Posterior cingulate gyrus (tissue), 11 donors: ENCODE results near the gene TMEM62.

Experiments used
- DNase-seq, 10 donors: peaks; one replicate each; pipeline versions ENCODE4 v3.0.0 to v3.0.0-alpha.2; 2020 to 2021; ENCODE audit warnings: mixed read lengths in 3 of 10
- intact Hi-C: fragments of 100-400 bp; cut with DNase I; formaldehyde crosslinking; loops from one replicate; pipeline ENCODE4 v1.15.1; 2023

Gene TMEM62

DNA sequence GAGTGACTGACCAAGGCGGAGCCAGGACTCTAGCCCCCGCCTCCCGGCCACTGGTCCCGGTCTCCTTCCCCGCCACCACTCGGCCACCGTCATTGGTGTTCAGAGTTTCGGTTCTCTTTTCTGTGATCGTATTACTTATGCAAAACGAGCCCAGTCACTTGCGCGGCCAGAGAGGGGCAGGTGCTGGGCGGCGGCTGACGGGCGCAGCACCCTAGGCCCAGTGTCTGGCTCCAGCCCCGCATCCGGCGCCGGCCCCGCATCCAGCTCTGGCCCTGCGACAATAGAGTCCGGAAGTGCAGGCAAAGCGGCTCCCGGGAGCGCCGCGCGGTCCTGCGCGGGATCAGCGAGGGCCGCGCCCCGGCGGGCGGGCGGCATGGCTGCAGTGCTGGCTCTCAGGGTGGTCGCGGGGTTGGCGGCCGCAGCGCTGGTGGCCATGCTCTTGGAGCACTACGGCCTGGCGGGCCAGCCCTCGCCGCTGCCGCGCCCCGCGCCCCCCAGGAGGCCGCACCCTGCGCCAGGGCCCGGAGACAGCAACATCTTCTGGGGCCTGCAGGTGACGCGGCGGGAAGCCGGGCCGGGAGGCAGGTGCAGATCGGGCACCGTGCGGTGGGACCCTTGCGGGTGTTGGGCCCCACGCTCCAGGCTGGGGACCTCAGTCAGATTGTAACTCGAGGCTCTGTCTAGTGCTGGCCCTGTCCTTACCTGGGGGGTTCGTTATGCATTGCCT, at the start of gene TMEM62:
Gene TMEM62, plus strand, starts transcription at position 157 of the 727 bp plus-strand sequence. Its CDS starts 217 bp downstream, at position 374.
- intact Hi-C loops = no loop called here
- peak; percentile 58 to 94 (median 70) for DNase-seq

DNA sequence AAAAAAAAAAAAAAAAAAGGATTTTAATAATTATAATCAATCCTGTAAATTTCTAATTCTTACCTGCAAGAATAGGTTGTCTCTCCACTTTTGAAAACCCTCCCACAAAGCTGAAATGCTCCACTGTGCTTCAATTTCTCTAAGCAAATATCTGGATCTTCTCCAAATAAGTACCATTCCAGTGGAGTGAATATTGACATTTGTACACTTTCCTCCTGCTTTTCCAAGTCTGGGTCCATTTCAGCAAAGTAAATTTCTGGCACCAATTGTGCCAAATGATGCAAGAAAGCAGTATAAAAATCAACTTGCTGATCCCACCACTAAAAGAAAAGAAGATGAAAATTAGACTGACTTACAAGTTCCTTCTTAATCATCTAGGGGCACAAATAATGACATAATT, 47.5 kb upstream of the TMEM62 start:
- intact Hi-C loops = no loop called here
- DNase-seq = no peak

DNA sequence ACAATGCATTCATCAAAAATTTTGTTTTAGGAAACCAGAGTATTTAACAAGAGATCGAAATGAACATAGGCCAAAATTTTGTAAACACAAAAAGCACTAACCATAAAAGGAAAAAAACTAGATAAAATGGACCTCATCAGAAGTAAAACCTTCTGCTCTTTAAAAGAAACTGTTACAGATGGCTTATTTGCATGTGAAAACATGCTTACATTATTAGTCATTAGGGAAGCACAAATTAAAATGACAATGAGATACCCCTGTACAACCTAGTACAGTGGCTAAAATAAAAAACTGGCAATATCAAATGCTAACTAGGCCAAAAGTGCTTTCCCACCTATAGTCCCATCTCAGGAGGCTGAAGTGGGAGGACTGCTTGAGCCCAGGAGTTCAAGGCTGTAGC, 46.8 kb upstream of the TMEM62 start:
- no peak for DNase-seq
- intact Hi-C loops = no loop called here

GRCh38 chr15:43091859-43092258, 41.5 kb upstream of the TMEM62 start:
- intact Hi-C loops = no loop called here

GRCh38 chr15:43093026-43093425, 40.4 kb upstream of the TMEM62 start:
- no peak for DNase-seq
- intact Hi-C loops = no loop called here

More at GRCh38 chr15:43091859-43092258, 41.5 kb upstream of the TMEM62 start:
- no peak for DNase-seq

DNA sequence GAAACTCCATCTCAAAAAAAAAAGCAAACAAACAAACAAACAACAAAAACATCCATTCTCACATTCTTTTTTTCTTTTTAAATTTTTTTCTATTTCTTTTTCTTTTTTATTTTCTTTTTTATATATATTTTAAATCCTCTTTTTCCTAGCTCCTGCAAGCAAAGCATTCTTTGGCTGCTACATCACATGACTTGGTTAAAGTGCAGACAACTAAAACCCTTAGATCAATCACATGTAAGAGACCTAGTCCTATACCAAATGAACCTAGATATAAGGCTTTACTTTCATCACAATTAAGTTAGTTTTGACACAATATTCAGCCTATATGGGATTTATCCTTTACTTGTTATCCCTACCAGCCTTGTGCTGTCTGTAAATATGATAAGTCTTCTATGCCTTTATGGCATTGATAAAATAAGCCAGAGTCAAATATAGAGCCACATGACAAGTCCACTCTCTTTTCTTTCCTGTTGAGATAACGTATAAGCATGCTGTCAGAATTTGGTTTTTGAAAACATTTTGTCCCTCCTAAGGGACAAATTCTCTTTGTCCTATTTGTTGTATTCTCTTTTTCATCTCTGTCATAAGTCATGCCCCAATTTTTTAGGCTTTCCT, 38.9 kb upstream of the TMEM62 start:
- intact Hi-C loops = no loop called here
- no peak for DNase-seq

- intact Hi-C loops = no loop called here
Observed at GRCh38 chr15:43095243-43095642, 38.1 kb upstream of the TMEM62 start.

GRCh38 chr15:43095708-43096347, 37.6 kb upstream of the TMEM62 start:
- DNase-seq = no peak
- intact Hi-C loops = no loop called here

More at GRCh38 chr15:43095243-43095642, 38.1 kb upstream of the TMEM62 start:
- DNase-seq = no peak

DNA sequence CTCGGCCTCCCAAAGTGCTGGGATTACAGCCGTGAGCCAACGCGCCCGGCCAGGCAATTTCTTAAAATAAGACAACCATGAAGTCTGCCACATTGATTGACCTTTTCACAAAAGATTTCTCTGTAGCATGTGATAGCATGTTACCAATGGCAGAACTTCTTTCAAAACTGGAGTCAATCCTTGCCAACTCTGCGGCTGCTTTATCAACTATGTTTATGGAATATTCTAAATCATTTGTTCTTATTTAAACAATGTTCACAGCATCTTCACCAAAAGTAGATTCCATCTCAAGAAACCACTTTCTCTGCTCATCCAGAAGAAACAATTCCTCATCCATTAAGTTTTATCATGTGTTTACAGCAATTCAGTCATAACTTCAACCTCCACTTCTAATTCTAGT, 37.0 kb upstream of the TMEM62 start:
- no peak for DNase-seq
- intact Hi-C loops = no loop called here

DNA sequence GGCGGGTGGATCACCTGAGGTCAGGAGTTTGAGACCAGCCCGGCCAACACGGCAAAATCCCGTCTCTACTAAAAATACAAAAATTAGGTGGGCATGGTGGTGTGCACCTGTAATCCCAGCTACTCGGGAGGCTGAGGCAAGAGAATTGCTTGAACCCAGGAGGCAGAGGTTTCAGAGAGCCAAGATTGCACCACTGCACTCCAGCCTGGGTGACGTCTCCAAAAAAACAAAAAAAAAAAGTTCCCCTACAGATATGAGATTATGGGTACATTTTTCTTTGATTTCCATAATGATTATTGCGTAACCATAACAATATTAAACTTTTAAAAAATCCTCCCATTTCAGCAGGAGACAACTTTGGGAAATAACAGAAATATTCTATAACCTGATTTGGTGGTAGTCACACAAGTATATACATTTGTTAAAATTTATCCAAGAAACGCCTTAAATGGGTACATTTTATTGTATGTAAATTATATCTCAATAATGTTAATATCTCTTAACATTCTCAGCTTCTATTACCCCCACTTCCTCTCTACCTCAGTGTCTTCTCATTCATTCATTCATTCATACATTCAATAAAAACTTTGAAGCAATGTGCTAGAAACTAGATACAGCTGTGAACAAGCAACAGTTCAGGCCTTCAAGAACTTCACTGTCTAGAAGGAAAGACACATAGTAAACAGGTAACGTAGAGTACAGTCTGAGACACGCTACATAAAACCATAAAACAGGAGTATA, 34.1 kb upstream of the TMEM62 start:
- intact Hi-C loops = no loop called here

DNA sequence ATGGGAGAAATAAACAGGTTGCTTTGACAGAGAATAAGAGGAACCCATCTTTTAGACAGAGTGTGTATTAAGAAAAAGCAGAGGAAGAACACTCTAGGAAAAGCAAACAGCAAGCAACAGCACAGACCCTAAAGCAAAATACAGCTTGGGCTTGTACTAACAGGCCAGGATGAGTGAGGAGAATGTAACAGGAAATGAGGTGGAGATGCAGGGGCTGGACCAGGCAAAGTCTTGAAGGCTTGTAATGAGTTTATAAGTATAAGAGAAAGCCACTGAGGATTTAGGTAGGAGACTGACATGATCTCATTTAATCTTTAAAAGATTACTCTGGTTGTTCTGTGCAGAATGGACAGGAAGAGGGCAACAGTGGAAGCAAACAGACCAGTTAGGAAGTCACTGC, 32.4 kb upstream of the TMEM62 start:
- DNase-seq = no peak
- intact Hi-C loops = loop anchor here (10.0 kb wide), 1 partner anchor 84 kb away; the partner anchor contains the start of gene CCNDBP1

More for the DNA sequence above, 34.1 kb upstream of the TMEM62 start:
- DNase-seq = no peak

DNA sequence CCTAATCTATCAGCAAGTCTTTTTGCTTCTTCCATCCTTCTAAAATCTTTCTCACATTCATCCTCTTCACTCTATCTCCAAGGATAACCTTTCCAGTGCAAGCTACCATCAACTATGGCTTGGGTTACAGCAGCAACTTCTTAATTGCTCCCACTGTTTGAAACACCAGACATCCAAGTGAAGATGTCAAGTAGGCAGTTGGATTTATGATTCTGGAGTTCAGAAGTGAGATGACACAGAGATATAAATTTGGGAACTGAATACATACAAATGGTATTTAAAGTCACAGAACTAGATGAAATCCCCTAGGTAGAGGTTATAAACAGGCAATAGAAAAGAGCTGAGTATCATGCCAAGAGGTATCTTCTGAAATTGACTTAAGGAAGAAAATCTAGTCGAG, 31.2 kb upstream of the TMEM62 start:
- intact Hi-C loops = loop anchor here (10.0 kb wide), 1 partner anchor 83 kb away; the partner anchor contains the start of gene CCNDBP1
- no peak for DNase-seq

GRCh38 chr15:43103907-43104306, 29.5 kb upstream of the TMEM62 start:
- DNase-seq = no peak
- intact Hi-C loops = loop anchor here (10.0 kb wide), 1 partner anchor 81 kb away; the partner anchor contains the start of gene CCNDBP1

DNA sequence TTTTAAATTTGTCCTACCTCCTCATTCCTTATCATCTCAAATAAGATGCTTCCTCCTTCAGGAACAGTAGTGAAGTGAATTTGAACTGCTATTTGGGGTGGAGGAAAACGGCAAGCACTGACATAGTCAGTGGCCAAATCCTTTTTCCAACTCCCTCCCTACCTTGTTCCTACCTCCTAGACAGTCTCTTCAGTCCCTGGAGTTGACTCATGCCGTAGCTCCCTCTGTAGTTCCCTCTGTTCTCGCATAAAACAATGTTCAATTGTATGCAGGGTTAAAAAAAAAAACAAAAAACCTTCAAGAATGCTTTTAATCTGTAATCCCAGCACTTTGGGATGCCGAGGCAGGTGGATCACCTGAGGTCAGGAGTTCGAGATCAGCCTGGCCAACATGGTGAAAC, 29.0 kb upstream of the TMEM62 start:
- DNase-seq = no peak
- intact Hi-C loops = loop anchor here (10.0 kb wide), 1 partner anchor 80 kb away; the partner anchor contains the start of gene CCNDBP1

DNA sequence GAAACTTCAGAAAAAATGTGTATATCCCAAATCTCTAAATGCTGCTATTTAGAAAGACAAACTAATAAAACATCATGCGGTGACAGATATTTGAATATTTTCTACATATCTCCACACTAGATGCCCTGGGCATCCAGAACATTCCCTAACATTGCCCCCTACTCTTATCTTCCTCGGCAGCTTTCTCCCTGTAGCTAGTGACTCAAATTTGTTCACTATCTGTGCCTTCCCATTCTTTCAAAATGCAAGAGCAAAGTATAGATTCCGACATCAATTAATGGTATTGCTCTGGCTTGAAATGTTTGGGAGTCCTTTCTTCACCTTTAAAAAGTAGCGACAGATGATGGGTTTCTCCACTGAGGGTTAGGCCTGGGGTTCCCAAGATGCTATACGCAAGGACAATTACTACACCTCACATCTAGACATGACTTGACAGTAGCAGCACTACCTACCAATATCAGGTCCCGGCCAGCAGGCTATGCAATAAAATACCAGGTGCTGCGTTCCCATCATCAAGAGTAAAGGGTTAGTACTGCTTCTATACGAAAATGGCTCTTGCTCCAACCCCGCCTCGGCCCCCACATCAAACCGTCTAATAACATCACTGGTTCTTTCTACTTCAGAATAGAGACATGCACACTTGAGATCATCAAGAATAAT, 28.2 kb upstream of the TMEM62 start:
- intact Hi-C loops = loop anchor here (10.0 kb wide), 1 partner anchor 80 kb away; the partner anchor contains the start of gene CCNDBP1
- DNase-seq = peak in 1 of 10 donors; percentile 13

GRCh38 chr15:43105778-43106485, 27.5 kb upstream of the TMEM62 start, which contains the start of gene UBR1:
Gene UBR1 (minus strand): TSS chr15:43106038. CDS start chr15:43106022, 16 bp downstream.
- peak; percentile 84 to 98 (median 88) for DNase-seq
- intact Hi-C loops = loop anchor here (10.0 kb wide), 1 partner anchor 79 kb away; the partner anchor contains the start of gene CCNDBP1

- DNase-seq = no peak
- intact Hi-C loops = loop anchor here (10.0 kb wide), 1 partner anchor 78 kb away; the partner anchor contains the start of gene CCNDBP1
Observed at GRCh38 chr15:43106486-43106829, 26.9 kb upstream of the TMEM62 start.

- intact Hi-C loops = loop anchor here (10.0 kb wide), 1 partner anchor 77 kb away; the partner anchor contains the start of gene CCNDBP1
- DNase-seq = no peak
Observed at GRCh38 chr15:43107751-43108150, 25.6 kb upstream of the TMEM62 start.

DNA sequence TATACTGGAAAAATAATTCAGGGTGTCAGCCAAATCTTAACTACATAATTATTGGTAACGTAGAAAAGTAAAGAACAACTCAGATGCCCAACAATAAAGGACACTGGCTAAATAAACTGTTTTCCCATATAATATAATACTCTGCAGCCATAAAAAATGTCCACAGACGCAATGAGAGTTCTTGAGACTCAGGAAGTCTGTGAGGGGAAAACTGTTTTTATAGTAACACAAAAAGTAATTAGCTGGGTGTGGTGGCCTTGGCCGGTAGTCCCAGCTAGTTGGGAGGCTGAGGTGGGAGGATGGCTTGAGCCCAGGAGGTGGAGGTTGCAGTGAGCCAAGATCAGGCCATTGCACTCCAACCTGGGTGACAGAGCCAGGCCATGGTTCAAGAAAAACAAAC, 22.0 kb upstream of the TMEM62 start:
- no peak for DNase-seq
- intact Hi-C loops = no loop called here
